GM12878 (cell line): Measurements from ENCODE around the gene SEMA3C. TPM values are rescaled to one million over a fixed set of nuclear protein-coding genes. Genes with fewer than 3 reads are reported as not detected.

Source experiments
- ATAC-seq: fragments of 200-7000 bp; cut with Tn5 transposase; 3 replicates; pipeline ENCODE4 v1.9.1; 2020; ENCODE audit warnings: mild to moderate bottlenecking, moderate library complexity
- BruUV-seq: library from RNA; stranded (reverse); fragments of 400-500 nt; replicated peaks from 2 replicates; lab custom pipeline; 2021; lab: Mats Ljungman, UMichigan
- CTCF ChIA-PET: fragments of 300-600 bp; sonication (Branson Sonifier 250); formaldehyde crosslinking; extraction: SDS; loops from one replicate; lab custom pipeline; 2021; ENCODE audit warnings: inconsistent platforms; lab: Yijun Ruan, JAX
- POLR2A ChIA-PET: fragments of 350-600 bp; formaldehyde crosslinking; extraction: SDS; loops from one replicate; lab custom pipeline; 2021; ENCODE audit warnings: inconsistent platforms; lab: Charles Lee
- RAD21 ChIA-PET: fragments of 300-600 bp; sonication (Branson Sonifier 250); formaldehyde crosslinking; loops from one replicate; lab custom pipeline; 2023; ENCODE audit warnings: antibody characterized with exemption; ENCODE audit not compliant: unreplicated experiment; lab: Charles Lee
- SMC1A ChIA-PET: fragments of 300-600 bp; sonication (Branson Sonifier 250); formaldehyde crosslinking; loops from one replicate; lab custom pipeline; 2023; ENCODE audit not compliant: unreplicated experiment, uncharacterized antibody; lab: Charles Lee
- DNase-seq: peaks from one replicate; pipeline ENCODE4 v3.0.0-alpha.2; 2011; ENCODE audit warnings: low read depth, low spot score
- FAIRE-seq: peaks from 3 replicates; lab custom pipeline; 2011; peaks lifted over from hg19 to GRCh38; lab: Jason Lieb, UNC
- H2AFZ ChIP-seq: 2 replicates; pipeline ENCODE4 v1.6.0; 2011; ENCODE audit warnings: low read depth, low read length, control low read depth; ENCODE audit not compliant: control insufficient read depth
- H3K27ac ChIP-seq: 2 replicates; pipeline ENCODE4 v1.5.1; 2011; ENCODE audit warnings: control low read depth; ENCODE audit not compliant: control insufficient read depth, insufficient read depth
- H3K27me3 ChIP-seq, 2 experiments: replicated peaks in 1 of 2; 2 replicates each; pipeline versions ENCODE4 v1.6.0 to v1.6.1; 2011; ENCODE audit warnings: low read length in 1 of 2; ENCODE audit not compliant: control insufficient read depth in 2 of 2, insufficient read depth in 2 of 2
- H3K36me3 ChIP-seq, 2 experiments: 2 replicates each; pipeline ENCODE4 v1.5.1; 2011; ENCODE audit warnings: low read length in 1 of 2; ENCODE audit not compliant: control insufficient read depth in 2 of 2, insufficient read depth in 2 of 2
- H3K4me1 ChIP-seq: 2 replicates; pipeline ENCODE4 v1.6.1; 2011; ENCODE audit warnings: mild to moderate bottlenecking, low read length, moderate library complexity, mixed read lengths; ENCODE audit not compliant: control insufficient read depth, insufficient read depth
- H3K4me2 ChIP-seq: 2 replicates; pipeline ENCODE4 v1.6.0; 2011; ENCODE audit warnings: control low read depth; ENCODE audit not compliant: control insufficient read depth, insufficient read depth
- H3K4me3 ChIP-seq: fragments of 200-600 bp; sonication (generic); 2 replicates; pipeline ENCODE4 v1.5.1; 2016
- H3K79me2 ChIP-seq: 2 replicates; pipeline ENCODE4 v1.6.0; 2011; ENCODE audit warnings: low read length; ENCODE audit not compliant: control insufficient read depth, insufficient read depth
- H3K9ac ChIP-seq: 2 replicates; pipeline ENCODE4 v1.8.0; 2011; ENCODE audit warnings: low read length, control low read depth, mixed read lengths; ENCODE audit not compliant: control insufficient read depth, insufficient read depth
- H3K9me3 ChIP-seq: replicated peaks from 3 replicates; pipeline ENCODE4 v1.5.1; 2011; ENCODE audit warnings: mild to moderate bottlenecking, low read length; ENCODE audit not compliant: control insufficient read depth, insufficient read depth
- H4K20me1 ChIP-seq: 2 replicates; pipeline ENCODE4 v1.6.0; 2011; ENCODE audit not compliant: control insufficient read depth, insufficient read depth
- ATF7 ChIP-seq: fragments of 450-650 bp; IDR thresholded peaks from 2 replicates; pipeline ENCODE4 v1.6.1; 2016; ENCODE audit warnings: low read depth, mild to moderate bottlenecking
- EZH2 ChIP-seq: IDR thresholded peaks from 2 replicates; pipeline ENCODE4 v1.6.1; 2012; ENCODE audit warnings: low read depth, mild to moderate bottlenecking, control low read depth, inconsistent platforms, low read length, borderline replicate concordance; ENCODE audit not compliant: control insufficient read depth
- GABPA ChIP-seq: IDR thresholded peaks from 2 replicates; pipeline ENCODE4 v1.6.1; 2014; ENCODE audit warnings: antibody characterized with exemption, low read depth, mild to moderate bottlenecking, inconsistent platforms
- LARP7 ChIP-seq: fragments of 450-650 bp; IDR thresholded peaks from 2 replicates; pipeline ENCODE4 v1.6.1; 2017; ENCODE audit warnings: mild to moderate bottlenecking
- NRF1 ChIP-seq: conservative IDR thresholded peaks from 2 replicates; pipeline ENCODE4 v1.6.1; 2011; ENCODE audit warnings: mild to moderate bottlenecking, low read depth, low read length, improper control_type of control experiment
- POLR2A ChIP-seq: IDR thresholded peaks from 2 replicates; pipeline ENCODE4 v1.6.1; 2011; ENCODE audit warnings: low read depth, mild to moderate bottlenecking, low read length
- SMARCA5 ChIP-seq: fragments of 450-650 bp; IDR thresholded peaks from 2 replicates; pipeline ENCODE4 v1.6.1; 2017; ENCODE audit warnings: mild to moderate bottlenecking
- SREBF1 ChIP-seq: IDR thresholded peaks from 2 replicates; pipeline ENCODE4 v1.6.1; 2012; ENCODE audit warnings: mild to moderate bottlenecking, low read length
- ZNF274 ChIP-seq: IDR thresholded peaks from one replicate; pipeline ENCODE4 v1.8.0; 2011; ENCODE audit not compliant: insufficient read length, insufficient read depth
- WGBS: methylation state at CpG from one replicate; pipeline ENCODE4 v1.1.6; 2016; ENCODE audit warnings: low lambda C conversion rate; ENCODE audit not compliant: insufficient replicate concordance, insufficient coverage; ENCODE audit errors: missing lambda C conversion rate; 5-methylcytosine and 5-hydroxymethylcytosine counted together
- in situ Hi-C: fragments of 300-500 bp; cut with MboI; formaldehyde crosslinking; loops from 9 replicates; pipeline ENCODE4 v1.14.3; 2018; ENCODE audit warnings: mixed read lengths
- intact Hi-C: fragments of 100-400 bp; cut with micrococcal nuclease; formaldehyde crosslinking; loops from one replicate; pipeline ENCODE4 v1.14.2; 2022; ENCODE audit not compliant: unreplicated experiment
- polyA plus RNA-seq, 11 experiments: library from polyadenylated mRNA; depleted of rRNA in 4 of 11; unstranded in 6 of 11; stranded (reverse) in 5 of 11; fragments of >200 nt; fragmentation: Nextera tagmentation in 4 of 11; fragmentation: Illumina TruSeq in 1 of 11; extraction: Ambion mirVana in 4 of 11; extraction: Trizol in 1 of 11; gene quantifications; 1 replicate in 1 of 11; 2 replicates in 10 of 11; pipeline versions ENCODE4 v1.2.1 to v1.2.3, GENCODE V29; 2011 to 2016; ENCODE audit warnings: inconsistent platforms in 2 of 11, missing spikeins in 2 of 11, low read depth in 1 of 11
- total RNA-seq, 4 experiments: library from RNA; depleted of rRNA in 3 of 4; stranded (reverse); fragments of >200 nt in 3 of 4; fragmentation: Illumina TruSeq in 1 of 4; extraction: Trizol in 1 of 4; gene quantifications; 2 replicates each; pipeline versions ENCODE4 v1.2.1 to v1.2.3, GENCODE V29; 2013 to 2021
- TF ChIP-seq, protein P1 (sequence below): fragments of 450-650 bp; IDR thresholded peaks from 2 replicates; pipeline ENCODE4 v1.6.1; 2017; ENCODE audit warnings: mild to moderate bottlenecking, low read depth, inconsistent platforms; ENCODE audit not compliant: poor library complexity, severe bottlenecking
- TF ChIP-seq, protein P2 (sequence below): IDR thresholded peaks from 2 replicates; pipeline ENCODE4 v1.6.1; 2012; ENCODE audit warnings: low read depth, low read length, improper control_type of control experiment
- TF ChIP-seq, protein P3 (sequence below): fragments of 450-650 bp; formaldehyde crosslinking; IDR thresholded peaks from 2 replicates; pipeline ENCODE4 v1.5.0; 2022; ENCODE audit warnings: mild to moderate bottlenecking, missing genetic modification characterization

The SEMA3C gene
- total and polyA plus RNA-seq, 10 of the 15 experiments (the other 5 are each of a cell fraction or from before 2014, with no cell fraction given): 0.01 to 0.41 (median 0.11) TPM; not detected in 6

DNA sequence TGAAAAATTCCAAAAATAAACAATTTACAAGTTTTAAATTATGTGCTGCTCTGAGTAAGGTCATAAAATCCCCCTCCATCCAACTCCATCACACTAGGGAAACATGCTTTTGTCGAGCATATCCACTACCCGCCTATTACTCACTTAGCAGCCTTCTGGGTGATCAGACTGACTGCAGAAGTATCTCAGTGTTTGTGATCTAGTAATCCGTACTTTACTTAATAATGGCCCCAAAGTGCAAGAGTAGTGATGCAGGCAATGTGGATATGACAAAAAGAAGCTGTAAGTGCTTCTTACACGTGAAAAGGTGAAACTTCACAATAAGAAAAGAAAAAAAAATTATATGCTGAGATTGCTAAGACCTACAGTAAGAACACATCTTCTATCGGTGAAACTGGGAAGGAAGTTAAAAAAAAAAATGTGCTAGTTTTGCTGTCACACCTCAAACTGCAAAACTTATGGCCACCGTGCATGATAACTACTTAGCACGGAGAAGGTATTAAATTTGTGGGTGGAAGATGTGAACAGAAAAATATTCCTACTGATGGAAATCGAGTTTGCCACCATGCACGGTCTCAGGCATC is 43.2 kb downstream of the SEMA3C start:
- DNase-seq: no peak
- no peak for ATAC-seq
- no TSS peak for BruUV-seq
- RAD21 ChIA-PET: no interaction called here
- H3K27ac ChIP-seq: no peak overlapping the region
- no peak overlapping the region for H3K9ac ChIP-seq
- CTCF ChIA-PET: no interaction called here
- no peaks in the 10 kb centered on the region for H3K9me3 ChIP-seq
- no peaks in the 10 kb centered on the region for H3K36me3 ChIP-seq
- no peak for FAIRE-seq
- in situ Hi-C loops: no loop called here
- SMC1A ChIA-PET: interaction anchor here (0.8 to 1.5 kb wide), 2 partner anchors 11 to 14 kb away, joined by 3 to 4 read pairs; no protein-coding TSS in a partner anchor
- intact Hi-C loops: no loop called here
- POLR2A ChIA-PET: no interaction called here
- H3K4me3 ChIP-seq: no peak overlapping the region
- no peaks in the 10 kb centered on the region for H4K20me1 ChIP-seq
- TF ChIP-seq, protein P1, sequence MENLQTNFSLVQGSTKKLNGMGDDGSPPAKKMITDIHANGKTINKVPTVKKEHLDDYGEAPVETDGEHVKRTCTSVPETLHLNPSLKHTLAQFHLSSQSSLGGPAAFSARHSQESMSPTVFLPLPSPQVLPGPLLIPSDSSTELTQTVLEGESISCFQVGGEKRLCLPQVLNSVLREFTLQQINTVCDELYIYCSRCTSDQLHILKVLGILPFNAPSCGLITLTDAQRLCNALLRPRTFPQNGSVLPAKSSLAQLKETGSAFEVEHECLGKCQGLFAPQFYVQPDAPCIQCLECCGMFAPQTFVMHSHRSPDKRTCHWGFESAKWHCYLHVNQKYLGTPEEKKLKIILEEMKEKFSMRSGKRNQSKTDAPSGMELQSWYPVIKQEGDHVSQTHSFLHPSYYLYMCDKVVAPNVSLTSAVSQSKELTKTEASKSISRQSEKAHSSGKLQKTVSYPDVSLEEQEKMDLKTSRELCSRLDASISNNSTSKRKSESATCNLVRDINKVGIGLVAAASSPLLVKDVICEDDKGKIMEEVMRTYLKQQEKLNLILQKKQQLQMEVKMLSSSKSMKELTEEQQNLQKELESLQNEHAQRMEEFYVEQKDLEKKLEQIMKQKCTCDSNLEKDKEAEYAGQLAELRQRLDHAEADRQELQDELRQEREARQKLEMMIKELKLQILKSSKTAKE: no peak
- TF ChIP-seq EZH2: no peak
- no peak for TF ChIP-seq ZNF274
- no peak for TF ChIP-seq NRF1
- TF ChIP-seq SMARCA5: no peak
- no peak for TF ChIP-seq SREBF1
- no peak for TF ChIP-seq GABPA
- TF ChIP-seq POLR2A: no peak
- TF ChIP-seq, protein P2, sequence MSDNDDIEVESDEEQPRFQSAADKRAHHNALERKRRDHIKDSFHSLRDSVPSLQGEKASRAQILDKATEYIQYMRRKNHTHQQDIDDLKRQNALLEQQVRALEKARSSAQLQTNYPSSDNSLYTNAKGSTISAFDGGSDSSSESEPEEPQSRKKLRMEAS: no peak
- TF ChIP-seq, protein P3, sequence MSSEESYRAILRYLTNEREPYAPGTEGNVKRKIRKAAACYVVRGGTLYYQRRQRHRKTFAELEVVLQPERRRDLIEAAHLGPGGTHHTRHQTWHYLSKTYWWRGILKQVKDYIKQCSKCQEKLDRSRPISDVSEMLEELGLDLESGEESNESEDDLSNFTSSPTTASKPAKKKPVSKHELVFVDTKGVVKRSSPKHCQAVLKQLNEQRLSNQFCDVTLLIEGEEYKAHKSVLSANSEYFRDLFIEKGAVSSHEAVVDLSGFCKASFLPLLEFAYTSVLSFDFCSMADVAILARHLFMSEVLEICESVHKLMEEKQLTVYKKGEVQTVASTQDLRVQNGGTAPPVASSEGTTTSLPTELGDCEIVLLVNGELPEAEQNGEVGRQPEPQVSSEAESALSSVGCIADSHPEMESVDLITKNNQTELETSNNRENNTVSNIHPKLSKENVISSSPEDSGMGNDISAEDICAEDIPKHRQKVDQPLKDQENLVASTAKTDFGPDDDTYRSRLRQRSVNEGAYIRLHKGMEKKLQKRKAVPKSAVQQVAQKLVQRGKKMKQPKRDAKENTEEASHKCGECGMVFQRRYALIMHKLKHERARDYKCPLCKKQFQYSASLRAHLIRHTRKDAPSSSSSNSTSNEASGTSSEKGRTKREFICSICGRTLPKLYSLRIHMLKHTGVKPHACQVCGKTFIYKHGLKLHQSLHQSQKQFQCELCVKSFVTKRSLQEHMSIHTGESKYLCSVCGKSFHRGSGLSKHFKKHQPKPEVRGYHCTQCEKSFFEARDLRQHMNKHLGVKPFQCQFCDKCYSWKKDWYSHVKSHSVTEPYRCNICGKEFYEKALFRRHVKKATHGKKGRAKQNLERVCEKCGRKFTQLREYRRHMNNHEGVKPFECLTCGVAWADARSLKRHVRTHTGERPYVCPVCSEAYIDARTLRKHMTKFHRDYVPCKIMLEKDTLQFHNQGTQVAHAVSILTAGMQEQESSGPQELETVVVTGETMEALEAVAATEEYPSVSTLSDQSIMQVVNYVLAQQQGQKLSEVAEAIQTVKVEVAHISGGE (CRISPR knock-in tag): no peak
- TF ChIP-seq LARP7: no peak
- no peak for TF ChIP-seq ATF7
- H3K79me2 ChIP-seq: no peaks in the 10 kb centered on the region
- no peaks in the 10 kb centered on the region for H3K27me3 ChIP-seq
- 31% methylated on average over 9 of the region's 9 CpGs for WGBS
- H3K4me1 ChIP-seq: no peaks in the 10 kb centered on the region
- no peak overlapping the region for H2AFZ ChIP-seq
- no peak overlapping the region for H3K4me2 ChIP-seq
